A549 (cell line): Measurements from ENCODE around the gene ZC3HAV1.

Experiments
- BHLHE40 ChIP-seq: IDR thresholded peaks from 2 replicates; pipeline ENCODE4 v1.6.1; 2012; ENCODE audit warnings: low read depth, low read length, inconsistent platforms
- CTCF ChIP-seq: fragments of >200 bp; sonication (Bioruptor Twin); formaldehyde crosslinking; IDR thresholded peaks from 3 replicates; pipeline ENCODE4 v1.5.1; 2016
- KDM1A ChIP-seq: fragments of 200-600 bp; sonication (generic); IDR thresholded peaks from 2 replicates; pipeline ENCODE4 v1.6.1; 2016; ENCODE audit warnings: low read depth, mild to moderate bottlenecking
- POLR2A ChIP-seq: IDR thresholded peaks from 2 replicates; pipeline ENCODE4 v1.6.1; 2012; ENCODE audit warnings: mild to moderate bottlenecking, low read length
- POLR2AphosphoS2 ChIP-seq: conservative IDR thresholded peaks from 2 replicates; pipeline ENCODE4 v1.6.1; 2012; ENCODE audit warnings: low read length, improper control_type of control experiment, inconsistent platforms

DNA sequence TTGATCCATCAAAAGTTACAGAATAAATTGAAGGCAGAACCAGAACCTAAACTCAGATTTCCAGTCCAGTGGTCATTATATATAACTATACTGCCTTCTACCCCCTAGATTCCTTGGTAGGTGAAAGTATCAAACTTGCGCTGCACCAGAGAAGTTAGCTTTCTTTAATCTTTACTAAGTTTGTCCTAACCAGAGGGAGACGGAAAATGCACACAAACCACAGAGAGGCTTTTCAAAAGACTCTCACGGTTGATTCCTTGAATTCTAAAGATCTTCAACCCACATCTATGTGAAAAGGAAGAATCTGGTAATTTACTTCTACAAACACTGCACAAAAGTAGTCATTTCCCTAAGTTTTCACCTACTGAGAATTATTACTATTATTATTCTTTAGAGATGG lies 110.1 kb downstream of the ZC3HAV1 start:
- no peak for TF ChIP-seq KDM1A
- TF ChIP-seq POLR2A, result no peak
- no peak for TF ChIP-seq CTCF
- TF ChIP-seq BHLHE40, result no peak
- no peak for TF ChIP-seq POLR2AphosphoS2
